Measurements from ENCODE around the gene IRGQ. TPM values are rescaled to one million over a fixed set of nuclear protein-coding genes. Genes with fewer than 3 reads are reported as not detected.
A peak's percentile ranks its signal among the peaks of the same experiment; 100 is the strongest.
"Not testable (repeated sequence)": the region's sequence is repeated elsewhere in the genome, so short reads cannot be mapped to it uniquely, and the experiment has no call there.

IRGQ gene
- total and polyA plus RNA-seq, 2 donors from 2014 or later: 9.5 to 24.2 TPM

DNA sequence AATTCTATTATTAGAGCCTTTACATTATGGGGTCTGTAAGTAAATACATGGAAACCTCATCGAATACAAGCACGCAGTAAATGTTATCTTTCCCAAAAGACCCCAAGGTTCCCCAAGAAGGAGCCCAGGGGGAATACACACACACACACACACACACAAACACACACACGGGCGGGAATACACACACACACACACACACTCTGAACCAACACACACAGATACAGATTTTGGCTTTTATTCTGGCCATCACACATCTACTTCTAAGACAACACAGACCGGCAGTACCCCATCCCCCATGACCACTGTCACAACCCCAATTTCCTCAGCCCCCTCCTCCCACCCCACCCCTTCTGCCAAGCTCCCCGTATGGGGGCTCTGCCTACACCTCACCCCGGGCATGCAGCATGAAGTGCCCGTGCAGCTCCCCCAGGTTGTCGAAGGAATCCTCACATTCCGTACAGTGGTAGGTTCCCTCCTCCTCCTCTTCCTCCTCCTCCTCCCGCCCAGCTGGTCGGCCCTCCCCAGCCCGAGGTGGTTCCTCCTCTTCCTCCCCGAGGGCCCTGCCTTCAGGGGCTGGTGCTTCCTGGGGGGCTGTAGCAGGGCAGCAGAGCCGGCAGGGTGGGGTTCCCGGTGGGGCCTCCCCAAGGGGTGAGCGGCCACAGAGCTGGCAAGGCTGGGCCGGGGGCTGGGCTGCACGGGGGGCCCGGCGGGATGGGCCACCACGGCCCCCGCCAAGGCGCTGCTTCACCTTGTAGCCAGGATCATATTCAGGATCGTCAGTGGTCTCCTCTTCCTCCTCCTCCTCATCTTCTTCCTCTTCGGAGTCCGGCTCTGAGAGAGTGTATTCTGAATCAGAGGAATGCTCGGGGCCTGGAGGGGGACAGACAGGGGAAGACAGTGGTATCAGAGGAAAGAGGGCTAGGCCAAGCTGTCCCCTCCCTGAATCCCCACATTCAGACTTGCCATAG, 11.6 kb upstream of the IRGQ start:
- H3K9ac ChIP-seq (ENCODE audit: low read length in 3 of 3): no peak overlapping the region
- peak in 1 of 5 donors; percentile 78 for DNase-seq
- FAIRE-seq: no peak
- no peak overlapping the region for H3K4me3 ChIP-seq (ENCODE audit: low read length in 3 of 3)
- no peaks in the 10 kb centered on the region for H3K9me3 ChIP-seq (ENCODE audit: control insufficient read depth in 2 of 3, insufficient read depth in 1 of 3, low read length in 3 of 3)
- no peaks in the 10 kb centered on the region for H3K27me3 ChIP-seq (ENCODE audit: control insufficient read depth, insufficient read depth, low read length)
- TF ChIP-seq, protein P1, sequence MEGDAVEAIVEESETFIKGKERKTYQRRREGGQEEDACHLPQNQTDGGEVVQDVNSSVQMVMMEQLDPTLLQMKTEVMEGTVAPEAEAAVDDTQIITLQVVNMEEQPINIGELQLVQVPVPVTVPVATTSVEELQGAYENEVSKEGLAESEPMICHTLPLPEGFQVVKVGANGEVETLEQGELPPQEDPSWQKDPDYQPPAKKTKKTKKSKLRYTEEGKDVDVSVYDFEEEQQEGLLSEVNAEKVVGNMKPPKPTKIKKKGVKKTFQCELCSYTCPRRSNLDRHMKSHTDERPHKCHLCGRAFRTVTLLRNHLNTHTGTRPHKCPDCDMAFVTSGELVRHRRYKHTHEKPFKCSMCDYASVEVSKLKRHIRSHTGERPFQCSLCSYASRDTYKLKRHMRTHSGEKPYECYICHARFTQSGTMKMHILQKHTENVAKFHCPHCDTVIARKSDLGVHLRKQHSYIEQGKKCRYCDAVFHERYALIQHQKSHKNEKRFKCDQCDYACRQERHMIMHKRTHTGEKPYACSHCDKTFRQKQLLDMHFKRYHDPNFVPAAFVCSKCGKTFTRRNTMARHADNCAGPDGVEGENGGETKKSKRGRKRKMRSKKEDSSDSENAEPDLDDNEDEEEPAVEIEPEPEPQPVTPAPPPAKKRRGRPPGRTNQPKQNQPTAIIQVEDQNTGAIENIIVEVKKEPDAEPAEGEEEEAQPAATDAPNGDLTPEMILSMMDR (IDR thresholded peaks at IDR 0.05; ENCODE audit: borderline replicate concordance, extremely low read depth, insufficient read depth): no peak
- peaks cover 4 to 23% (median 6%) of the 10 kb centered on the region in 3 donors for H3K36me3 ChIP-seq (ENCODE audit: control insufficient read depth in 2 of 3, insufficient read depth in 3 of 3, low read length in 3 of 3)
- no peaks in the 10 kb centered on the region for H3K4me1 ChIP-seq (ENCODE audit: control insufficient read depth in 2 of 3, insufficient read depth in 2 of 3, low read depth in 1 of 3, low read length in 3 of 3)
- H3K27ac ChIP-seq (ENCODE audit: low read depth in 2 of 2, low read length in 2 of 2): no peak overlapping the region
- intact Hi-C loops (cut with DNase I): no loop called here

- H3K27me3 ChIP-seq (ENCODE audit: control insufficient read depth, insufficient read depth, low read length): no peaks in the 10 kb centered on the region
- no peak for DNase-seq
- no peak overlapping the region for H3K4me3 ChIP-seq (ENCODE audit: low read length in 3 of 3)
- no peaks in the 10 kb centered on the region for H3K4me1 ChIP-seq (ENCODE audit: control insufficient read depth in 2 of 3, insufficient read depth in 2 of 3, low read depth in 1 of 3, low read length in 3 of 3)
- H3K9me3 ChIP-seq (ENCODE audit: control insufficient read depth in 2 of 3, insufficient read depth in 1 of 3, low read length in 3 of 3): no peaks in the 10 kb centered on the region
- TF ChIP-seq, protein P1 (IDR thresholded peaks at IDR 0.05; ENCODE audit: borderline replicate concordance, extremely low read depth, insufficient read depth): no peak
- no peak overlapping the region for H3K27ac ChIP-seq (ENCODE audit: low read depth in 2 of 2, low read length in 2 of 2)
- peaks cover 4 to 16% (median 4%) of the 10 kb centered on the region in 3 donors for H3K36me3 ChIP-seq (ENCODE audit: control insufficient read depth in 2 of 3, insufficient read depth in 3 of 3, low read length in 3 of 3)
- H3K9ac ChIP-seq (ENCODE audit: low read length in 3 of 3): no peak overlapping the region
- FAIRE-seq: no peak
- intact Hi-C loops (cut with DNase I): no loop called here
These were observed 10.8 kb upstream of the IRGQ start for GRCh38 chr19:43606569-43607229.

DNA sequence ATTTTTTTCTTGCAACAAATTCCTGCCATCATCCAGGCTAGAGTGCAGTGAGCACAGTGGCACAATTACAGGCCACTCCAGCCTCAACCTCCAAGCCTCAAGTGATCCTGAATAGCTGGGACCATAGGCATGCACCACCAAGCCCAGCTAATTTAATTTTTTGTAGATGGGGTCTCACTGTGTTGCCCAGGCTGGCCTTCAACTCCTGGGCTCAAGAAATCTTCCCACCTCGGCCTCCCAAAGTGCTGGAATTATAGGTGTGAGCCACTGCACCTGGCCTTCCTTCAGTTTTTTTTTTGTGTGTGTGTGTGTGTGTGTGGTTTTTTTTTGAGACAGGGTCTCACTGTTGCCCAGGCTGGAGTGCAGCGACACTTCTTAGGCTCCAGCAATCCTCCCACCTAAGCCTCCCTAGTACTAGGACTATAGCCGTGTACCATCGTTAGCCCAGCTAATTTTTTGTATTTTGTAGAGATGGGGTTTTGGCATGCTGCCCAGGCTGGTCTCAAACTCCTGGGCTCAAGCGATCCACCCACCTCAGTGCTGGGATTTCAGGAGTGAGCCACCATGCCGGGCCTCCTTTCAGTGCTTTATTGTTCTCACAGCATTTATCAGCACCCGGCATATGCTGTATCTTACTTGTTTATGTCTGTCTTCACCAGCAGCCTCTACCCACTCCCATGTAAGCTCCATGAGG, 10.1 kb upstream of the IRGQ start:
- no peaks in the 10 kb centered on the region for H3K27me3 ChIP-seq (ENCODE audit: control insufficient read depth, insufficient read depth, low read length)
- no peak overlapping the region for H3K27ac ChIP-seq (ENCODE audit: low read depth in 2 of 2, low read length in 2 of 2)
- no peaks in the 10 kb centered on the region for H3K9me3 ChIP-seq (ENCODE audit: control insufficient read depth in 2 of 3, insufficient read depth in 1 of 3, low read length in 3 of 3)
- FAIRE-seq (no peak), DNase-seq (no peak)
- H3K4me3 ChIP-seq (ENCODE audit: low read length in 3 of 3): no peak overlapping the region
- TF ChIP-seq, protein P1 (IDR thresholded peaks at IDR 0.05; ENCODE audit: borderline replicate concordance, extremely low read depth, insufficient read depth): no peak
- H3K9ac ChIP-seq (ENCODE audit: low read length in 3 of 3): no peak overlapping the region
- intact Hi-C loops (cut with DNase I): no loop called here
- H3K4me1 ChIP-seq (ENCODE audit: control insufficient read depth in 2 of 3, insufficient read depth in 2 of 3, low read depth in 1 of 3, low read length in 3 of 3): no peaks in the 10 kb centered on the region
- peaks cover 4 to 14% (median 6%) of the 10 kb centered on the region in 3 donors for H3K36me3 ChIP-seq (ENCODE audit: control insufficient read depth in 2 of 3, insufficient read depth in 3 of 3, low read length in 3 of 3)

DNA sequence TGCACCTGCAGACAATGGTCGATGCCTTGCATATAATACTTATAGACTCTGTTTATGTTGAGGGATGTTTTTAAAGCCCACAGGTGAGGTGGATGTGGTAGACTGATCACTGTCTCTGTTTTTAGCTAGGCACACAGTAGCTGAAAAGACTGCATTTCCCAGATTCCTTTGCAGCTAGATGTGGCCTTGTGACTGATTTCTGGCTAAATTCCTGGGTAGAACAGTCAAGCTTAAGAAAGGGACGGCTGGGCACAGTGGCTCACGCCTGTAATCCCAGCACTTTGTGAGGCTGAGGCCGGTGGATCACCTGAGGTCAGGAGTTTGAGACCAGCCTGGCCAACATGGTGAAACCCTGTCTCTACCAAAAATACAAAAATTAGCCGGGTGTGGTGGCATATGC, 4.4 kb upstream of the IRGQ start:
- not testable (repeated sequence) for FAIRE-seq

More for the DNA sequence above, 4.4 kb upstream of the IRGQ start:
- H3K4me1 ChIP-seq (ENCODE audit: control insufficient read depth in 2 of 3, insufficient read depth in 2 of 3, low read depth in 1 of 3, low read length in 3 of 3): peaks cover 3 to 17% (median 17%) of the 10 kb centered on the region in 3 donors
- H3K9me3 ChIP-seq (ENCODE audit: control insufficient read depth in 2 of 3, insufficient read depth in 1 of 3, low read length in 3 of 3); H3K36me3 ChIP-seq (ENCODE audit: control insufficient read depth in 2 of 3, insufficient read depth in 3 of 3, low read length in 3 of 3); H3K27me3 ChIP-seq (ENCODE audit: control insufficient read depth, insufficient read depth, low read length); intact Hi-C loops (cut with DNase I); H3K27ac ChIP-seq (ENCODE audit: low read depth in 2 of 2, low read length in 2 of 2); DNase-seq; H3K9ac ChIP-seq (ENCODE audit: low read length in 3 of 3); H3K4me3 ChIP-seq (ENCODE audit: low read length in 3 of 3): not testable (repeated sequence)

Data from kidney (tissue), 14 donors.